ENCODE measurements around the gene CORIN. TPM values are rescaled to one million over a fixed set of nuclear protein-coding genes. Genes with fewer than 3 reads are reported as not detected.

The CORIN gene
- polyA plus RNA-seq, 2 of the 4 experiments (the other 2 are of a cell fraction) = 0.03 TPM; not detected in 1

DNA sequence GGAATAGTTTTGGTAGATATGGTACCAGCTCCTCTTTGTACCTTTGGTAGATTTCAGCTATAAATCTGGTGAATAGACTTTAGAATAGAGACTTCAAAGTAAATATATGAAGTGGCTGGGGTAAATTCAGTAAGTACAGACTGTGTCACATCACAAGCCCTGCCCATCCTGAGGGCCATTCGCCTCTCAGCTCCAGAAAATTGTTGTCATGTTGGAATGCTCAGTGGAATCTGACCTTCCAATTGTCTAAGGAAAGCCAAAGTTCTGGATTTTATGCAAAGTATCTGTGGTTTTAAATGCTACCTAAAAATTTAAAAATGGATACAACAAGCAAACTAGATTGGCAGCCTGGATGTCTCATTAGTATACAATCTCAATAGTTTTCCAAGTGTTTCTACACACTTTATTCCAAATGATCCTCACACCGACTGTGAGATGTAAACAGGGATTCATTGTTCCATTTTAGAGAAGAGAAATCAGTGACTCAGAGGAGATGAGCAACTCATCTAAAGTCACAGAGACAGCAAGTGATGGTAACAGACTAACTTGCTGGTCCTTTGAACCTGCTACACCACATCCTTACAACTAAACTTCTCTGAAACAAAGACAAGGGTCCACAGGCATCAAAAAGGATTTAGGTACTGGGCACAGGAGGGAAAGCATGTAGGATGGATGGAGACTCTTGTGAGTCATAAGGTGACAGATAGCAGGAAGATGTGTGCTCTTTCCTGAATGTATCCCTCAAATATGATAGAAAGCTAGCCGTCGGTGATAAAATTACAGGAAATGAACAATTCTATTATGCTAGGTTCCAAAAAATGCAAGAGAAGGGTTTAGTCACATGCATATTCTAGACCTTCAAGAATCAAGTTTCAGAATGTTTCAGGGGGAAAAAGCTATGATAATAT, 225.5 kb downstream of the CORIN start:
- no peak for TF ChIP-seq CHD4 (IDR thresholded peaks at IDR 0.05; ENCODE audit: borderline replicate concordance)
- no peak for TF ChIP-seq NFE2L2 (conservative IDR thresholded peaks at IDR 0.05; ENCODE audit: low read length)
- TF ChIP-seq ESRRA (IDR thresholded peaks at IDR 0.05; ENCODE audit: borderline replicate concordance, low read length) = no peak
- no peak for TF ChIP-seq RFX5 (IDR thresholded peaks at IDR 0.05)
- TF ChIP-seq PHF8 (IDR thresholded peaks at IDR 0.05; ENCODE audit: borderline replicate concordance, low read depth) = no peak
- no peak for TF ChIP-seq EHMT2 (IDR thresholded peaks at IDR 0.05; ENCODE audit: low read depth)
- TF ChIP-seq MAFK (IDR thresholded peaks at IDR 0.05; ENCODE audit: partially characterized antibody) = no peak
- no peak for TF ChIP-seq HEYL (CRISPR knock-in tag; IDR thresholded peaks at IDR 0.05)
- TF ChIP-seq JUNB (IDR thresholded peaks at IDR 0.05) = no peak
- TF ChIP-seq CEBPB (IDR thresholded peaks at IDR 0.05) = no peak
- no peak for TF ChIP-seq SREBF2 (IDR thresholded peaks at IDR 0.05)
- TF ChIP-seq BHLHE40 (IDR thresholded peaks at IDR 0.05; ENCODE audit: low read depth, low read length) = no peak
- TF ChIP-seq, protein P1, sequence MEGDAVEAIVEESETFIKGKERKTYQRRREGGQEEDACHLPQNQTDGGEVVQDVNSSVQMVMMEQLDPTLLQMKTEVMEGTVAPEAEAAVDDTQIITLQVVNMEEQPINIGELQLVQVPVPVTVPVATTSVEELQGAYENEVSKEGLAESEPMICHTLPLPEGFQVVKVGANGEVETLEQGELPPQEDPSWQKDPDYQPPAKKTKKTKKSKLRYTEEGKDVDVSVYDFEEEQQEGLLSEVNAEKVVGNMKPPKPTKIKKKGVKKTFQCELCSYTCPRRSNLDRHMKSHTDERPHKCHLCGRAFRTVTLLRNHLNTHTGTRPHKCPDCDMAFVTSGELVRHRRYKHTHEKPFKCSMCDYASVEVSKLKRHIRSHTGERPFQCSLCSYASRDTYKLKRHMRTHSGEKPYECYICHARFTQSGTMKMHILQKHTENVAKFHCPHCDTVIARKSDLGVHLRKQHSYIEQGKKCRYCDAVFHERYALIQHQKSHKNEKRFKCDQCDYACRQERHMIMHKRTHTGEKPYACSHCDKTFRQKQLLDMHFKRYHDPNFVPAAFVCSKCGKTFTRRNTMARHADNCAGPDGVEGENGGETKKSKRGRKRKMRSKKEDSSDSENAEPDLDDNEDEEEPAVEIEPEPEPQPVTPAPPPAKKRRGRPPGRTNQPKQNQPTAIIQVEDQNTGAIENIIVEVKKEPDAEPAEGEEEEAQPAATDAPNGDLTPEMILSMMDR (IDR thresholded peaks at IDR 0.05) = no peak
- no peak for TF ChIP-seq SMC3 (IDR thresholded peaks at IDR 0.05)
- TF ChIP-seq EP300 (IDR thresholded peaks at IDR 0.05) = no peak
- TF ChIP-seq, protein P2, sequence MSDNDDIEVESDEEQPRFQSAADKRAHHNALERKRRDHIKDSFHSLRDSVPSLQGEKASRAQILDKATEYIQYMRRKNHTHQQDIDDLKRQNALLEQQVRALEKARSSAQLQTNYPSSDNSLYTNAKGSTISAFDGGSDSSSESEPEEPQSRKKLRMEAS (IDR thresholded peaks at IDR 0.05) = no peak
- no peak for TF ChIP-seq CHD2 (IDR thresholded peaks at IDR 0.05; ENCODE audit: low read length, partially characterized antibody)
- TF ChIP-seq, protein P3, sequence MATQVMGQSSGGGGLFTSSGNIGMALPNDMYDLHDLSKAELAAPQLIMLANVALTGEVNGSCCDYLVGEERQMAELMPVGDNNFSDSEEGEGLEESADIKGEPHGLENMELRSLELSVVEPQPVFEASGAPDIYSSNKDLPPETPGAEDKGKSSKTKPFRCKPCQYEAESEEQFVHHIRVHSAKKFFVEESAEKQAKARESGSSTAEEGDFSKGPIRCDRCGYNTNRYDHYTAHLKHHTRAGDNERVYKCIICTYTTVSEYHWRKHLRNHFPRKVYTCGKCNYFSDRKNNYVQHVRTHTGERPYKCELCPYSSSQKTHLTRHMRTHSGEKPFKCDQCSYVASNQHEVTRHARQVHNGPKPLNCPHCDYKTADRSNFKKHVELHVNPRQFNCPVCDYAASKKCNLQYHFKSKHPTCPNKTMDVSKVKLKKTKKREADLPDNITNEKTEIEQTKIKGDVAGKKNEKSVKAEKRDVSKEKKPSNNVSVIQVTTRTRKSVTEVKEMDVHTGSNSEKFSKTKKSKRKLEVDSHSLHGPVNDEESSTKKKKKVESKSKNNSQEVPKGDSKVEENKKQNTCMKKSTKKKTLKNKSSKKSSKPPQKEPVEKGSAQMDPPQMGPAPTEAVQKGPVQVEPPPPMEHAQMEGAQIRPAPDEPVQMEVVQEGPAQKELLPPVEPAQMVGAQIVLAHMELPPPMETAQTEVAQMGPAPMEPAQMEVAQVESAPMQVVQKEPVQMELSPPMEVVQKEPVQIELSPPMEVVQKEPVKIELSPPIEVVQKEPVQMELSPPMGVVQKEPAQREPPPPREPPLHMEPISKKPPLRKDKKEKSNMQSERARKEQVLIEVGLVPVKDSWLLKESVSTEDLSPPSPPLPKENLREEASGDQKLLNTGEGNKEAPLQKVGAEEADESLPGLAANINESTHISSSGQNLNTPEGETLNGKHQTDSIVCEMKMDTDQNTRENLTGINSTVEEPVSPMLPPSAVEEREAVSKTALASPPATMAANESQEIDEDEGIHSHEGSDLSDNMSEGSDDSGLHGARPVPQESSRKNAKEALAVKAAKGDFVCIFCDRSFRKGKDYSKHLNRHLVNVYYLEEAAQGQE (IDR thresholded peaks at IDR 0.05) = no peak
- TF ChIP-seq FOSL2 (IDR thresholded peaks at IDR 0.05) = no peak
- TF ChIP-seq FOSL2 (CRISPR knock-in tag; IDR thresholded peaks at IDR 0.05) = no peak
- ATAC-seq = no peak
- Histone ChIP-seq H3K4me3 (no peak overlapping the region), H3K4me2 (no peak overlapping the region), H3K27ac (no peak overlapping the region), H3K9me3 (no peaks in the 10 kb centered on the region), H3K4me1 (no peaks in the 10 kb centered on the region)
- FAIRE-seq = no peak
- DNase-seq (ENCODE audit: low read depth in 1 of 2, low spot score in 1 of 2) = no peak
- ChIA-PET CTCF (no interaction called here), POLR2A (no interaction called here)
- WGBS (ENCODE audit: missing lambda C conversion rate) = 49% methylated on average over 4 of the region's 4 CpGs

DNA sequence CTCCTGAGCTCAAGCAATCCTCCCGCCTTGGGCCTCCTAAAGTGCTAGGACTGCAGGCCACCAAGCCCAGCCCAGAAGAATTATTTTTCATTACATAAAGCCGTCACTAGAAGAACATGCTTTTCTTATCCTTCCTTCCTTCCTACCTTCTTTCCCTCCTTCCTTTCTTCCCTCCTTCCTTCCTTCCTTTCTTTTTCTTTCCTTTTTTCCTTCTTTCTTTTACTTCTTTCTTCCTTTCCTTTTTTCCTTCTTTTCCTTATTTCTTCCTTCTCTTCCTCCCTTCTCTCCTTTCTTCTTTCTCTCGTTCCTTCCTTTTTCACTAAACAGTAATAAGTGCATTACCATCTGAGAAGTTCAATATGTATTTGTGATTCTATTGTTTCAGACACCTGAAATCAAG, 231.4 kb downstream of the CORIN start:
- DNase-seq (ENCODE audit: low read depth in 1 of 2, low spot score in 1 of 2) = no peak
- ChIA-PET POLR2A (no interaction called here), CTCF (no interaction called here)
- Histone ChIP-seq H3K4me2 (no peak overlapping the region), H3K4me3 (no peak overlapping the region), H3K27ac (no peak overlapping the region), H3K4me1 (no peaks in the 10 kb centered on the region), H3K9me3 (no peaks in the 10 kb centered on the region)
- TF ChIP-seq ZSCAN20 (CRISPR knock-in tag; IDR thresholded peaks at IDR 0.05) (no peak), HEYL (CRISPR knock-in tag; IDR thresholded peaks at IDR 0.05) (no peak)
- WGBS (ENCODE audit: missing lambda C conversion rate) = 18% methylated on average over 3 of the region's 3 CpGs
- ATAC-seq = no peak
- no peak for FAIRE-seq
